Keratinocyte (primary cell): Measurements from ENCODE around the gene GREB1.

Experiments
- EZH2 ChIP-seq: IDR thresholded peaks from one replicate; pipeline ENCODE4 v1.6.1; 2012; ENCODE audit warnings: inconsistent platforms, mild to moderate bottlenecking, low read length, moderate library complexity
- TF ChIP-seq, protein P1 (sequence below), 3 experiments: IDR thresholded peaks in 1 of 3; conservative IDR thresholded peaks in 1 of 3; optimal IDR thresholded peaks in 1 of 3; 2 replicates in 2 of 3; 3 replicates in 1 of 3; pipeline versions ENCODE3 to v1.5.1; 2011; ENCODE audit warnings: low read length in 3 of 3, mild to moderate bottlenecking in 3 of 3, moderate library complexity in 2 of 3, control low read depth in 1 of 3, inconsistent platforms in 1 of 3; ENCODE audit not compliant: insufficient read depth in 2 of 3; ENCODE audit errors: extremely low read depth in 1 of 3

DNA sequence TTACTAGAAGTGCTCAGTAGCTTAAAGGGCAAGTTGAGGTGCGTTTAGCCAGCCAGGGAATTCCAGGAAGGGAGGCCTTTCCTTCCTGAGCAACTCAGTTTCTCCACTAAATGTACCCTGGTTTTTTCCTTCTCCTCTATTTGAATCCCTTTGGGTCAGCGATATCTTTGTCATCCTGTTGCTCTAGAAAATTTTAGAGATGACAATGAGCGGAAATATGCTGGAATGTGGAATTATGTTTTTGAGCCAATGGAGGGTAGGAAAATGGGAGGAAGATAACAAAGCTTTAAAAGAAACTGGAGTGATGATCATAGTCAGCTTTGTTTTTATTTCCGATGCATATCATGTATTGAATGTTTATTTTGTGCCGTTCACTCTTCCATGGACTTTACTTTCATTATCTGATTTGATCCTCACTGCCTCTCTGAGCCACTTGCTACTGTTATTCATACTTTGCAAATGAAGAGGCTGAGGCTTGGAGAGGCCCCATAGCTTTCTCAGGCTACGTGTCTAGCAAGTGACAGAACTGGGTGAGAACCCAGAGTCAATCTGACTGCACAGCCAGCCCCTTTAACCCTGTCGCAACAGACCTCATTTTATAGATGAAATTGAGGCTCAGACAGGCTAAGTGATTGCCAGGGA is 68.8 kb downstream of the GREB1 start:
- TF ChIP-seq, protein P1, sequence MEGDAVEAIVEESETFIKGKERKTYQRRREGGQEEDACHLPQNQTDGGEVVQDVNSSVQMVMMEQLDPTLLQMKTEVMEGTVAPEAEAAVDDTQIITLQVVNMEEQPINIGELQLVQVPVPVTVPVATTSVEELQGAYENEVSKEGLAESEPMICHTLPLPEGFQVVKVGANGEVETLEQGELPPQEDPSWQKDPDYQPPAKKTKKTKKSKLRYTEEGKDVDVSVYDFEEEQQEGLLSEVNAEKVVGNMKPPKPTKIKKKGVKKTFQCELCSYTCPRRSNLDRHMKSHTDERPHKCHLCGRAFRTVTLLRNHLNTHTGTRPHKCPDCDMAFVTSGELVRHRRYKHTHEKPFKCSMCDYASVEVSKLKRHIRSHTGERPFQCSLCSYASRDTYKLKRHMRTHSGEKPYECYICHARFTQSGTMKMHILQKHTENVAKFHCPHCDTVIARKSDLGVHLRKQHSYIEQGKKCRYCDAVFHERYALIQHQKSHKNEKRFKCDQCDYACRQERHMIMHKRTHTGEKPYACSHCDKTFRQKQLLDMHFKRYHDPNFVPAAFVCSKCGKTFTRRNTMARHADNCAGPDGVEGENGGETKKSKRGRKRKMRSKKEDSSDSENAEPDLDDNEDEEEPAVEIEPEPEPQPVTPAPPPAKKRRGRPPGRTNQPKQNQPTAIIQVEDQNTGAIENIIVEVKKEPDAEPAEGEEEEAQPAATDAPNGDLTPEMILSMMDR (optimal IDR thresholded peaks at IDR 0.05 in 1 of 3, IDR thresholded peaks at IDR 0.05 in 1 of 3, conservative IDR thresholded peaks at IDR 0.05 in 1 of 3; ENCODE audit: extremely low read depth in 1 of 3, insufficient read depth in 2 of 3, low read length in 3 of 3), result no peak
- TF ChIP-seq EZH2, result no peak
